ENCODE results near the gene IFNE.
"Not testable (repeated sequence)": the region's sequence is repeated elsewhere in the genome, so short reads cannot be mapped to it uniquely, and the experiment has no call there.

The IFNE gene

DNA sequence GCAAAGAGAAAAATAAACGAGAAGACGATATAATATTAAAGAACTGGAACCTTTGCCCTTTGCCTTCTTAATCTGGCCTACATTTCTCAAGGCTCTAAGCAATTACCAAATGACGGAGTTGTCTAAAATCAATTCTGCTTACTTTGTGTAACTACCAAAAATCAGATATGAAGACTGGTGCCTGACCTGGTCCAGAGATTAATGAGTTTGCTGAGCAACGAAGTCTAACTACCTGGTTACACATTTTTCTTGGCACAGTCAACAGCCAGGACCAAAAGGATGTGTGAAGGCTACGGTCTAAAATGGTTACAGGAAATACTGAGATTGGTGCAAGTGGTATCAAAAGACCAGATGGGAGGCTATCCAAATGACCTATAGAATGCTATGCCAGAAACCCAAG is 17.8 kb upstream of the IFNE start:
- no peak for DNase-seq (ENCODE audit: low spot score)
- no peak for FAIRE-seq

DNA sequence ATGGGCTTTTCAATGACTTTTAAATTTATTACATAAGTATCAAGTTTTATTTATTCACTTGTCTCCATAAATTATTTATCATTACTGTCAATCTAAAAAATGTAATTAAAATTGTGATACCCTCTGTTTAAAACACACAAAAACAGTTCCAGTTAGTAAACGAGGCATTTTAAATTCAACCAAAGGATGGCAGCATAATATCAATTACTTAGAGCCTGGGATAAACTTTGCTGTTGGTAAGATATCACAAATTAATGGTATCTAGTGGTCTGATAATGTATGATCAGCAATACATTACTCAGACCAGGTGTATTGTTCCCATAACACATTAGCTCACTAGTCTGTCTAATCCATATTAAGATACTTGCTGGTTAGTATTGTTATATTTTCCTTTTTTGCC is 9.6 kb upstream of the IFNE start:
- DNase-seq (ENCODE audit: low spot score): no peak

GRCh38 chr9:21481470-21482056 is 550 bp downstream of the IFNE start:
- FAIRE-seq (no peak), DNase-seq (ENCODE audit: low spot score) (no peak)

More for the DNA sequence above, 9.6 kb upstream of the IFNE start:
- FAIRE-seq: no peak

GRCh38 chr9:21479152-21479702 is 2.9 kb downstream of the IFNE start:
- DNase-seq (ENCODE audit: low spot score) (no peak), FAIRE-seq (no peak)

DNA sequence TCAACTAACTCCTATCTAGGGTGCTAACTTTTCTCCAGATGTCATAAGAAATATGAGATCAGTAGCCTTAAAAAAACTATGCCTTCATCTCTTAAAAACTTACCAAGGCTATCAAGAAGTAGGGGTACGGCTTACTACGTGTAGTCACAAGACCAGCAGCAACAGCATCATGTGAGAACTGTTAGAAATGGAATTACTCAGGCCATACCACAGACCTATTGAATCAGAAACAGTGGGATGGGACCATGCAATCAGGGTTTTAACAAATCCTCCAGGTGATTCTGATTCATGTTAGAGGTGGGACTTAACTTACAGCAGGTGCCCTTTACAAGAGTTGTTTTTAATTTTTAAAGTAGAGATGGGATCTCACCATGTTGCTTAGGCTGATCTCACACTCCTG is 4.6 kb downstream of the IFNE start:
- DNase-seq (ENCODE audit: low spot score) (no peak), FAIRE-seq (no peak)

- DNase-seq (ENCODE audit: low spot score) (no peak), FAIRE-seq (no peak)
Measured at GRCh38 chr9:21473236-21473635, 8.9 kb downstream of the IFNE start.

GRCh38 chr9:21470126-21470525 is 12.0 kb downstream of the IFNE start:
- DNase-seq (ENCODE audit: low spot score) (no peak), FAIRE-seq (no peak)

GRCh38 chr9:21465859-21466518 is 16.1 kb downstream of the IFNE start:
- FAIRE-seq: peak; percentile 85
- peak; percentile 39 for DNase-seq (ENCODE audit: low spot score)

GRCh38 chr9:21465138-21465537 is 17.0 kb downstream of the IFNE start:
- no peak for DNase-seq (ENCODE audit: low spot score)
- FAIRE-seq: no peak

- DNase-seq (ENCODE audit: low spot score) (no peak), FAIRE-seq (no peak)
Measured at GRCh38 chr9:21461377-21461776, 20.7 kb downstream of the IFNE start.

- DNase-seq (ENCODE audit: low spot score) (no peak), FAIRE-seq (no peak)
Measured at GRCh38 chr9:21455320-21455719, 26.8 kb downstream of the IFNE start.

- FAIRE-seq (no peak), DNase-seq (ENCODE audit: low spot score) (no peak)
Measured at GRCh38 chr9:21454149-21454548, 28.0 kb downstream of the IFNE start.

DNA sequence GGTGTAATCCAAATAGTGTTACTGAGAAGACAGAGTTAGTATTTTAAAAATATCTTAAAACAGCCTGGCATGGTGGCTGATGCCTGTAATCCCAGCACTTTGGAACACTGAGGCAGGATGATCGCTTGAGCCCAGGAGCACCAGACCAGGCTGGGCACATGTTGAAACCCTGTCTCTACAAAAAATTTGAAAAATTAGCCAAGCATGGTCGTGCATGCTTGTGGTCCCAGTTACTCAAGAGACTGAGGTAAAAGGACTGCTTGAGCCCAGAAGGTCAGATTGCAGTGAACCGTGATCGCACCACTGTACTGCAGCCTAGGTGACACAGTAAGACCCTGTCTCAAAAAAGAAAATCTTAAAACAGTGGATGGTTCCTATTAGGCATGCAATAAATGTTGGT is 29.4 kb downstream of the IFNE start:
- FAIRE-seq (no peak), DNase-seq (ENCODE audit: low spot score) (no peak)

DNA sequence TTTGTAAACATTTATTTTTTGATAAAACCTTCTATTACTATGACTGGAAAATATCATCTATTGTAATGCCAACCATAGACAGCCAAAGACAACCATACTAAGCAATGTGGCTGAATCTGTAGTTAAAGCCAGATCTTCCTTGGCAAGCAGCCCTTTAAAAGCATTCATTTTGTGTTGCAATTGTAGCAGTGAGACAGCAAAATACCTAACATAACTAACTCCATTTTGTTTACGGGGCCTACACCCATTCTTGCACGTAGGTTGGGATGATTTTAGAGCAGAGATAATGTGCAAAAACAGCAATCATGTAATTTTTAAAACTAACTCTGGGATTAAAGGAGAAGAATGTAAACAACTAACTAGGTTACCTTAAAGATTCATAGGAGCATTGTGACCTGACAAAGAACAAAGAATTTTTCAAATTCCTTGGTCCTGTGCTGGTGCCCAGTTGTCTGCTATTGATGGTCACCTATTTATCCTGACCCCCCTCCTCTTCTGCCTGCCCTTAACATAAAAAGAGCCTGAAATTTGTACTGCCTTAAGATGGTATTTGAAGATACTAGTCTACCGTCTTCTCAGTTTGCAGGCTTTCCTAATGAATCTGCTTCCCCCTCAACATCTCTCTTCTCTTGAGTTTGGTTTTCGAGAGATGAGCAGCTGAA is 31.2 kb downstream of the IFNE start:
- no peak for DNase-seq (ENCODE audit: low spot score)
- FAIRE-seq: no peak

- DNase-seq (ENCODE audit: low spot score); FAIRE-seq: not testable (repeated sequence)
Measured at GRCh38 chr9:21449312-21449711, 32.8 kb downstream of the IFNE start.

DNA sequence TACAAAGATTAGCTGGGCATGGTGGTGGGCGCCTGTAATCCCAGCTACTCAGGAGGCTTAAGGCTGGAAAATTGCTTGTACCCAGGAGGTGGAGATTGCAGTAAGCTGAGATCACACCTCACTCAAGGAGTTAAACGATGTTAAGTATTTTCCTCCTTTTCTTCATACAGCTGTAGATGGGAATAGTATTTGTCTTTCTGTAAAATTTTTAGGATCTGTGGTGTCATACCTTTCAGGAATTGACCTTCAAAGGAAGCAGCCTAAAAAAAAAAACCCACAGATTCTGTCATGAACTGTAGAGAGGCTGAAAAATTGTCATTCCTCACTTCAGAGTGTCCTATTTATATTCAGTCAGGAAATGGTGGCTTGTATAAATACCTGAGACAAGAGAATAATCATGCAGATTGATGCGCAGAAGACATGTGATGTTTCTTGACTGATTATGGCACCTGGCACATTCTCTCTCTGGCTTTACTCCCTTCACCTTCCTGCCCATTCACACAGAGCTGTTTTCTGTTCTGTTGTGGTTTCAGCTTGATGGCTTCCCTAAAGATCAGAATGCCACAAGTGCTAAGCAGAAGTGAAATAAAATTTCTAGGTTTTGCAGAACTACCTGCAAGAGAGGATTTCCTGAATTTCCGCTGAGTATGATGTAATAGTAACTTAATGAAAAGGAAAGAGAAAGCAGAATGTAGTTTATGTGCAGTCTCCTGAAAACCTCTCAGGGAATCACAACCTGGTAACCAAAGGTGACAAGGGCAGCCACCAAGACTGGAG is 38.1 kb downstream of the IFNE start:
- DNase-seq (ENCODE audit: low spot score) (no peak), FAIRE-seq (no peak)

GRCh38 chr9:21440139-21440538 is 42.0 kb downstream of the IFNE start, which contains the start of gene IFNA1:
TSS of gene IFNA1 (plus strand) at chr9:21440439. CDS start at chr9:21440508, 69 bp downstream.
- FAIRE-seq (no peak), DNase-seq (ENCODE audit: low spot score) (no peak)

- not testable (repeated sequence) for FAIRE-seq; DNase-seq (ENCODE audit: low spot score)
Measured at GRCh38 chr9:21435015-21435383, 47.1 kb downstream of the IFNE start.

- FAIRE-seq: peak; percentile 72
- peak; percentile 42 for DNase-seq (ENCODE audit: low spot score)
Measured at GRCh38 chr9:21434202-21435014, 47.7 kb downstream of the IFNE start.

DNA sequence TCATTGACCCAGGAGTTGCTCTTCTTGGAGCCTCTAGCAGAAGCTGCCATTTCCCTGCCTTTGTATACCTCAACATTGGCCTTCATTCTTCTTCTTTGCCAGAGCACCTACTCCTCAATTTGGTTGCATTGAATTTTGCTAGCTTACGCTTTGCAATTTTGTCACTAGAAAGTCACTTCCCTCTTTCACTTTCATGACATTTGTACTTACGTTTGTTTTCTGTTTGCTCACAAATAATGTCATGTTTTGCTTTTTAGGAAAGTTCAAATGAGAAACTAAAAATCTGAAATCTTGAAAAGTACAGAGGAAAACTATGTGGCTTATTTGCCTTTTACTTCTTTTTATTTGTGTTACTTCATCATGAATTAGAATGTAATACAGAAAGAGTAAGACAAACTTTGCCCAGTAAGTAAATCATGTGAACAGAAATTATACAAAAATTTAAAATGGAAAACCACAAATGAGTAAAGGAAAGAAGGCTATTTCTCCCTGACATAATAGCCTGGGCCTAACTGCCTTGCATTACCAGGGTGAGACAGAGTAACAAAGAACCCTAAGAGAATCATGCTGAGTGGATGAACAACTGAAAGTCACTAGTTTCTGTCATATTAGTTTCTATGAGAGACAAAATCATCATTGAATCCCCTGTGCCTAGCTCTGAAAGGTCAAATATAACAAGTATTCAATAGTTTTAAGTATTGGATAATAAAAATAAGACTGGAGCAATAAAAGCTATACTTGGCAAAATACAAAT is 49.3 kb downstream of the IFNE start:
- no peak for FAIRE-seq
- no peak for DNase-seq (ENCODE audit: low spot score)

Data from RCC 7860 (cell line).